Measurements from ENCODE around the gene NRG3. TPM values are rescaled to one million over a fixed set of nuclear protein-coding genes. Genes with fewer than 3 reads are reported as not detected.

NRG3 gene
- total RNA-seq, 1 experiment from 2014 or later, result not detected

DNA sequence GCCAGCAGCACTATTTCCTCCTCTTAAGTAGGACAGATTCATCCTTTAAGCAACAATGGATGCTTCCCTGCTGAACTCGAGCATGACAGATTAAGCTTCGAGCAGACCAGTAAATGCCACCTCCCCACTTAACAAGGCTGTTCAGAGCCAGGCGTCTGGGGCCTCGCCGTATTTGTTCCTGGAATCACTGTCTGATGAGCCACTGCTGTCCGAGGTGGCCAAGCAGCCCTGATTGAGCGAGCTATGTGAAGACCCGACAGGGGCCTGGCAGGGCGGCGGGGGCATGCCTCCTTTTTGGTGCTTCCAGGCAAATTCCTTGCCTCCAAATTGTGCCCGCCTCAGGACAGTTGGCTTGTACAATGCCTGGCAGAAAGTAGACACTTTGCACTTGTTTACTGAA, 862.6 kb downstream of the NRG3 start:
- H3K4me3 ChIP-seq, result no peak overlapping the region
- H3K36me3 ChIP-seq, result no peaks in the 10 kb centered on the region
- DNase-seq, result no peak
- H3K9me3 ChIP-seq, result no peaks in the 10 kb centered on the region
- H3K27me3 ChIP-seq, result peaks cover 2% of the 10 kb centered on the region; the same call in 1 of the 2 replicates

GRCh38 chr10:82738592-82738991, 863.6 kb downstream of the NRG3 start:
- Histone ChIP-seq H3K4me3 (no peak overlapping the region), H3K9me3 (no peaks in the 10 kb centered on the region), H3K36me3 (no peaks in the 10 kb centered on the region), H3K27me3 (no peaks in the 10 kb centered on the region)
- DNase-seq, result no peak

DNA sequence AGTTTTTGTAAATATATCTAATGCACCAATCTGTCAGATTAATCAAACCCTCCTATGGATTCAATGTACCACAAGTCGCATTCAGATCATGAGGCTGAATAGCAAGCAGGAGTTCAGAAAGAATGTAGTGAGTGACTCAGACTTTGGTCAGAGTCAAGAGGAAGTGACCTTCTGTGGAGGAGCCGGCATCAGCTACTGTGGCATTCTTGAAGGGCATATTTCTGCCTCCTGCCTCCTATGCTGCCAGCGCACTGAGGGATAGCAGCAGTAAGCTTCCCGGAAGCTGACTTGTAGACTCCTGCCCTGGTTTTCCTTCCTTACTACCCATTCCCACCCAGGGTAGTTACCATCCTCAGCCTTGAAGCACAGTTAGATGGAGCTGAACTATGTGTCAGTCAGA, 867.5 kb downstream of the NRG3 start:
- peak; percentile 74 for DNase-seq
- H3K9me3 ChIP-seq, result no peaks in the 10 kb centered on the region
- H3K27me3 ChIP-seq, result no peaks in the 10 kb centered on the region

GRCh38 chr10:82742898-82743297, 867.9 kb downstream of the NRG3 start:
- DNase-seq, result no peak
- no peaks in the 10 kb centered on the region for H3K27me3 ChIP-seq
- H3K9me3 ChIP-seq, result no peaks in the 10 kb centered on the region
- no peak overlapping the region for H3K4me3 ChIP-seq
- no peaks in the 10 kb centered on the region for H3K36me3 ChIP-seq

More for the DNA sequence above, 867.5 kb downstream of the NRG3 start:
- H3K4me3 ChIP-seq, result no peak overlapping the region
- no peaks in the 10 kb centered on the region for H3K36me3 ChIP-seq

DNA sequence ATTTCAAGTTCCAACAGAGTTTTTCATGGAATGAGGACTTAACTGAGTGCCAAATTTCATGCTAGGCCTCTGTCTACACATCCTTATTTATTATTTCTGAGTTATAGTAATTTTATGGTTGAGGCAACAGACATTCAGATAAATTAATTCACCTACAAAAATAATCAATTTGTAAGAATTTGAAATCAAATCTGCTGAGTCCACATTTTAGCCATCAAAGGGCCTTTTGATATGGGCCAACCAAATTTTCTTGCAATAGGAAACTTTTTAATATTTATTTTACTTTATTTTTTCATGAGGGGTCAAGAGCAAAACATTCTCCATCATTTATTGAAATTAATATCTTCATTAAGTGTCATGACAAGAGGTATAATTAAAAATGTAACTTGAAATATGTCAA, 875.5 kb downstream of the NRG3 start:
- H3K4me3 ChIP-seq, result no peak overlapping the region
- H3K27me3 ChIP-seq, result no peaks in the 10 kb centered on the region
- no peaks in the 10 kb centered on the region for H3K9me3 ChIP-seq
- no peak for DNase-seq
- H3K36me3 ChIP-seq, result no peaks in the 10 kb centered on the region

DNA sequence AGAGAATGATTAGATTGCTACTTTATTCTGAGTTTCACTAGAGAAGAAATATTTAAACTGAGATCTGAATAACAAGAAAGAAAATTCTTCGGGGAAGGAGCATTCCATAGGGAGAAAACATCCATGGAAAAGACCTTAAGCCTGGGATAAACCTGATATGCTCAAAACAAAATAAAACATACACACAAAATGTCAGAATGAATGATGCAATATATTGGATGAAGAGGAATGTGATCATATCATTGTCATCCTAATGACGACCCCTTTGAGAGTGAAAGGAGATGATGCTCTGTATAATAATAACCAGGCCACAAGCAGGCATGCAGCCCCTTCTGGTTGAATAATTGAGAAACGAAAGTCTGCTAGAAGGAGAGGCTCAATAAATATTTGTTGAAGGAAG, 882.4 kb downstream of the NRG3 start:
- Histone ChIP-seq H3K36me3 (no peaks in the 10 kb centered on the region), H3K4me3 (no peak overlapping the region), H3K9me3 (no peaks in the 10 kb centered on the region), H3K27me3 (no peaks in the 10 kb centered on the region)
- DNase-seq, result no peak

DNA sequence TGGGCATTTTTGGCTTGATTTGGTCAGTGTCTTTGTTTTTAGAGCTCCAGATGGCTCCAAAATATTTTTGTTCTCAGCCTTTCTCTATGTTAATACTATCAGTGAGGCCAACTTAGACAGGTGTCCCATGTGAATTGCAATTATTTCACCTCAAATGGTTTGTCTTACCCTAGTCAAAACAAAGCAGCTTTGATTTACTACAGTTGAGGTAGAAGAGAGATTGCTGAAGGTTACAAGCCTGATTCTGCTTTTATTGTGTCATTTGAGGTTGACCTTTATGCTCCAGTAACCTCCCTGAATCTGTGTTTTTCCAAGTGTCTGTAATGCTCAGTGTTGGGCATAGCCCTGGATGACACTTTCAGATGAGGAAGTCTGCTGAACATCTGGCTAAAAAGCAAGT, 882.9 kb downstream of the NRG3 start:
- no peaks in the 10 kb centered on the region for H3K36me3 ChIP-seq
- no peaks in the 10 kb centered on the region for H3K27me3 ChIP-seq
- DNase-seq, result no peak
- H3K4me3 ChIP-seq, result no peak overlapping the region
- H3K9me3 ChIP-seq, result no peaks in the 10 kb centered on the region

- Histone ChIP-seq H3K9me3 (no peaks in the 10 kb centered on the region), H3K4me3 (no peak overlapping the region), H3K36me3 (no peaks in the 10 kb centered on the region), H3K27me3 (no peaks in the 10 kb centered on the region)
- no peak for DNase-seq
These were observed 884.1 kb downstream of the NRG3 start for GRCh38 chr10:82759050-82759449.

- Histone ChIP-seq H3K36me3 (no peaks in the 10 kb centered on the region), H3K4me3 (no peak overlapping the region), H3K9me3 (no peaks in the 10 kb centered on the region), H3K27me3 (no peaks in the 10 kb centered on the region)
- no peak for DNase-seq
These were observed 887.6 kb downstream of the NRG3 start for GRCh38 chr10:82762641-82763040.

GRCh38 chr10:82768040-82768439, 893.0 kb downstream of the NRG3 start:
- no peaks in the 10 kb centered on the region for H3K36me3 ChIP-seq
- no peak overlapping the region for H3K4me3 ChIP-seq
- no peak for DNase-seq
- H3K27me3 ChIP-seq, result no peaks in the 10 kb centered on the region
- H3K9me3 ChIP-seq, result no peaks in the 10 kb centered on the region

- H3K36me3 ChIP-seq, result no peaks in the 10 kb centered on the region
- DNase-seq, result no peak
- H3K9me3 ChIP-seq, result no peaks in the 10 kb centered on the region
- H3K27me3 ChIP-seq, result no peaks in the 10 kb centered on the region
- no peak overlapping the region for H3K4me3 ChIP-seq
These were observed 903.9 kb downstream of the NRG3 start for GRCh38 chr10:82778908-82779307.

GRCh38 chr10:82796510-82796909, 921.5 kb downstream of the NRG3 start:
- no peaks in the 10 kb centered on the region for H3K27me3 ChIP-seq
- no peak for DNase-seq
- H3K36me3 ChIP-seq, result no peaks in the 10 kb centered on the region
- no peaks in the 10 kb centered on the region for H3K9me3 ChIP-seq
- no peak overlapping the region for H3K4me3 ChIP-seq

DNA sequence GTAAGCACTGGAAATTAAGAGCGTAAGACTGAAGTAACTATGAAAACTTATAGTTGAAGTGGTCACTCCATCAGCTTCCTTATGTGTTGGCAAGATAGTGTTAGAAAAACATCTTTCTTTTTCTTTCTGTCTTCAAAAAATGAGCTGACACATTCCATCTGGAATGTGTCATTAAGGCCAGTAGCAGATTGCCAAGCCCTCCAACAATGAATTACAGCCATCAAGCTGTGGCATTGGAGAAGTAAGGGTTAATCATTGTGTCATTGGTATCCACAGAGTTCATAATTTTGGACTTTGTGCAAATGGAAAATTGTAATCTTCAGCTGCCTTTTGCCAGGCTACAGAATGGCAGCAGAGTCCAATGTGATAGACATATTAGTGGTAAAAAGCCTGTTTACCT, 926.3 kb downstream of the NRG3 start:
- Histone ChIP-seq H3K36me3 (no peaks in the 10 kb centered on the region), H3K27me3 (no peaks in the 10 kb centered on the region), H3K9me3 (no peaks in the 10 kb centered on the region), H3K4me3 (no peak overlapping the region)
- DNase-seq, result no peak

DNA sequence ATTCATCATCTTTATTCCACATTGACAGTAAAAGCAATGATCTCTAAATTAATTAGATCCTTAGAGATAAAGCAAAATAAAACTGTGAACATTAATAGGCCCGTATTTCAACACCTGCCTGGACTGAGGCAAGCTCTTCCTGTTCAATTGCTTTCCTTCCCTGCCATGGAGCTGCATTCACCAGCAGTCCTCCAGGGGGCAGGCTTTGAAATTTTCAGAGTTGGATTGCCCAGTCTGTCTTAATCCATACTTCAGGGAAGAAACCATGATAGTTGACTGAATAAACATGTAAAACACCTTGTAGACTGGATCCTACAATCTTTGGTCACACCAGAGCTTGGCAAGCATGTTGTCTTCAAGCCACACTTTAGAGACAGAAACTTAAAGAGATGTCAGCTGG, 936.6 kb downstream of the NRG3 start:
- Histone ChIP-seq H3K27me3 (no peaks in the 10 kb centered on the region), H3K9me3 (no peaks in the 10 kb centered on the region), H3K36me3 (no peaks in the 10 kb centered on the region), H3K4me3 (no peak overlapping the region)
- DNase-seq, result no peak

GRCh38 chr10:82813856-82814255, 938.9 kb downstream of the NRG3 start:
- DNase-seq, result no peak
- H3K27me3 ChIP-seq, result no peaks in the 10 kb centered on the region
- no peaks in the 10 kb centered on the region for H3K9me3 ChIP-seq
- no peaks in the 10 kb centered on the region for H3K36me3 ChIP-seq
- H3K4me3 ChIP-seq, result no peak overlapping the region

GRCh38 chr10:82814635-82815034, 939.6 kb downstream of the NRG3 start:
- Histone ChIP-seq H3K27me3 (no peaks in the 10 kb centered on the region), H3K36me3 (no peaks in the 10 kb centered on the region), H3K9me3 (no peaks in the 10 kb centered on the region), H3K4me3 (no peak overlapping the region)
- no peak for DNase-seq

DNA sequence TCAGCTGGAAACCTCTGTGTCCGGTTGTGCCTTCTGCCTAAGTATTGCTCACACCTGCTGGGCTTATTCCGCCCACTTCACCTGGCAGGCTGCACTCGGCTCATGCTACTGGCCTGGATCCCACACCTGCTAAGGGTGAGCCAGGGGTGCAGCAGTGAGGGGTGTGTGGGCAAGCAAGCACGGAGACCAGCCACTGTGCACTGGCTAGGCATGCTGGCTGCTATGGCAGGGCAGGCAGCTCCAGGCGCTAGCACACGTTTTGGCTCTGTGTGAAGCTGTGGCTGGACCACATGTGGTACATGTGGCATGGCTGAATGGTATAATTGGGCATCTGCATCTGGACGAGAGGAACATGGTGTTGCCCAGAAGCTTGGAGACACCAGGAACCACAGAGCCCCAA, 940.7 kb downstream of the NRG3 start:
- no peak for DNase-seq
- no peaks in the 10 kb centered on the region for H3K9me3 ChIP-seq

DNA sequence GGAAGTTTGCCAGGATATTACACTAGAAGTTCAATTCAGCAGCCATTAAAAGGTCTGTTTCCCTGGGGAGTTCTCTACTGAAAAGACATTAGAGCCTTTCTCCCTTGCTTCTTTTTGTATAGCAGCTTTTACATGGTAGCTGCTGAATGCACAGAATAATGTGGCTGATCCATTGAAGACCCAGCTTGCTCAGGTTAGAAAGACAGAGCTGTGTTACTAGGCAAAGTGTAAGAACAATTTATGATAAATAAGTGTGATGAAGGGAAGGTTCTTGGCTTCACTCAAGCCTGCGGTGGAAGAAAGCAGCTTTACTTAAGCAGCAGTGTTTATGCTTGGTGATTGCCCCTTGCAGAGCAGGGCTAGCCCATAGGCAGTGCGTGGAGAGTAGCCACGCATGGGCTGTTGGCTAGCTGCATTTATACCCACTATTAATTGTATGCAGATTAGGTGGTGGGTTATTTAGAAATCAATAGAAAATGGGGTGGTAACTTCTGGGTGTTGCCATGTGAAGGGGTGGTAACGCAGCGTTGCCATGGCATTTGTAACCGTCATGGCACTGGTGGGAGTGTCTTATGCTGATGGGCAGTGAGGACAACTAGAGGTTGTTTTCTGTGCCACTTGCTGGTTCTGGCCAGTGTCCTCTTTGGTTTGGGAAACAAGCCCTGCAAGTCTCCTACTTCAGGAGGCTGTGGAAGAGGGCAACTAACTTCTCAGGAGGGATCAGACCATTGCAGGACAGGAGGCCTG, 942.9 kb downstream of the NRG3 start:
- Histone ChIP-seq H3K9me3 (no peaks in the 10 kb centered on the region), H3K36me3 (no peaks in the 10 kb centered on the region), H3K27me3 (no peaks in the 10 kb centered on the region), H3K4me3 (no peak overlapping the region)
- DNase-seq, result no peak

More for the DNA sequence above, 940.7 kb downstream of the NRG3 start:
- no peaks in the 10 kb centered on the region for H3K27me3 ChIP-seq
- no peak overlapping the region for H3K4me3 ChIP-seq
- H3K36me3 ChIP-seq, result no peaks in the 10 kb centered on the region

Measured in MG63 (cell line).